SU-DHL-6 (cell line): Measurements from ENCODE around the gene MACIR.

Source experiments
- H2AFZ ChIP-seq: fragments of 200-600 bp; sonication (generic); 2 replicates; pipeline ENCODE4 v1.6.1; 2014; ENCODE audit warnings: low read depth, mild to moderate bottlenecking, moderate library complexity, mixed read lengths, antibody characterized with exemption, low read length; ENCODE audit not compliant: severe bottlenecking
- H3F3A ChIP-seq: fragments of 200-600 bp; shearing (Covaris generic); 2 replicates; pipeline ENCODE4 v1.6.0; 2016; ENCODE audit warnings: antibody characterized with exemption, mild to moderate bottlenecking; ENCODE audit not compliant: insufficient read depth
- H3K27ac ChIP-seq: fragments of 200-600 bp; sonication (generic); 2 replicates; pipeline ENCODE4 v1.5.1; 2016; ENCODE audit warnings: low read depth, mild to moderate bottlenecking, low read length, moderate library complexity, mixed read lengths
- H3K27me3 ChIP-seq: fragments of 200-600 bp; sonication (generic), shearing (Covaris generic); 2 replicates; pipeline ENCODE4 v1.6.0; 2014; ENCODE audit warnings: mild to moderate bottlenecking, low read length
- H3K36me3 ChIP-seq: fragments of 200-600 bp; sonication (generic); 2 replicates; pipeline ENCODE4 v1.6.1; 2014; ENCODE audit warnings: mild to moderate bottlenecking, low read length, mixed read lengths
- H3K4me2 ChIP-seq: fragments of 300-600, 200-600 bp; shearing (Covaris generic), sonication (generic); 2 replicates; pipeline ENCODE4 v1.6.0; 2014; ENCODE audit warnings: low read length, low read depth, mild to moderate bottlenecking; ENCODE audit not compliant: poor library complexity, severe bottlenecking
- H3K4me3 ChIP-seq: fragments of 200-600 bp; sonication (generic); 2 replicates; pipeline ENCODE4 v1.5.1; 2014; ENCODE audit warnings: antibody characterized with exemption, low read length, mild to moderate bottlenecking, mixed read lengths; ENCODE audit not compliant: insufficient read depth, poor library complexity, severe bottlenecking
- H3K79me2 ChIP-seq: fragments of 200-600 bp; sonication (generic); 2 replicates; pipeline ENCODE4 v1.6.1; 2014; ENCODE audit warnings: mild to moderate bottlenecking, low read length, moderate library complexity; ENCODE audit not compliant: insufficient read depth
- H3K9ac ChIP-seq: fragments of 200-600 bp; sonication (generic); 2 replicates; pipeline ENCODE4 v1.7.0; 2014; ENCODE audit warnings: mild to moderate bottlenecking, low read length
- H3K9me2 ChIP-seq: fragments of 200-600 bp; sonication (generic); replicated peaks from 2 replicates; pipeline ENCODE4 v1.6.1; 2014; ENCODE audit warnings: low read length; ENCODE audit not compliant: insufficient read depth
- H3K9me3 ChIP-seq: fragments of 200-600 bp; sonication (generic); 2 replicates; pipeline ENCODE4 v1.6.1; 2014; ENCODE audit warnings: low read length, mixed read lengths; ENCODE audit not compliant: insufficient read depth
- H4K20me1 ChIP-seq: fragments of 200-600 bp; sonication (generic); 2 replicates; pipeline ENCODE4 v1.6.1; 2014; ENCODE audit warnings: low read depth, mild to moderate bottlenecking, antibody characterized with exemption, low read length, moderate library complexity, mixed read lengths
- CTCF ChIP-seq: fragments of 200-600 bp; sonication (generic); IDR thresholded peaks from one replicate; pipeline ENCODE4 v1.5.1; 2017; ENCODE audit warnings: antibody characterized with exemption, mild to moderate bottlenecking, low read length, moderate library complexity; ENCODE audit not compliant: insufficient read depth, poor library complexity, severe bottlenecking
- EZH2phosphoT487 ChIP-seq: fragments of 200-600 bp; sonication (generic), shearing (Covaris generic); conservative IDR thresholded peaks from 2 replicates; pipeline ENCODE4 v1.6.1; 2018; ENCODE audit warnings: mild to moderate bottlenecking, antibody characterized with exemption, low read length, moderate library complexity, mixed read lengths

The MACIR gene

GRCh38 chr5:103259705-103260355, 1.3 kb downstream of the MACIR start:
- H3K79me2 ChIP-seq: peaks cover 47% of the 10 kb centered on the region
- no peaks in the 10 kb centered on the region for H3K36me3 ChIP-seq
- H4K20me1 ChIP-seq: peaks cover 34% of the 10 kb centered on the region
- H3K27me3 ChIP-seq: no peaks in the 10 kb centered on the region
- no peaks in the 10 kb centered on the region for H3K9me2 ChIP-seq
- TF ChIP-seq EZH2phosphoT487 (no peak), CTCF (no peak)
- H3K9me3 ChIP-seq: no peaks in the 10 kb centered on the region
- H3K27ac ChIP-seq: no peak overlapping the region
- H2AFZ ChIP-seq: peak overlapping the region; percentile 64
- peak overlapping the region; percentile 80 for H3K9ac ChIP-seq
- H3F3A ChIP-seq: no peaks in the 10 kb centered on the region
- peak overlapping the region; percentile 52 for H3K4me2 ChIP-seq
- peak overlapping the region; percentile 67 for H3K4me3 ChIP-seq

- no peak overlapping the region for H3K4me3 ChIP-seq
- H3K9me3 ChIP-seq: no peaks in the 10 kb centered on the region
- H3K9me2 ChIP-seq: no peaks in the 10 kb centered on the region
- no peaks in the 10 kb centered on the region for H3K27me3 ChIP-seq
- H4K20me1 ChIP-seq: peaks cover 34% of the 10 kb centered on the region
- no peak overlapping the region for H2AFZ ChIP-seq
- H3K4me2 ChIP-seq: peak overlapping the region; percentile 52
- H3K36me3 ChIP-seq: no peaks in the 10 kb centered on the region
- TF ChIP-seq CTCF (no peak), EZH2phosphoT487 (no peak)
- H3K9ac ChIP-seq: no peak overlapping the region
- H3K27ac ChIP-seq: no peak overlapping the region
- no peaks in the 10 kb centered on the region for H3F3A ChIP-seq
- H3K79me2 ChIP-seq: peaks cover 55% of the 10 kb centered on the region
Measured at GRCh38 chr5:103260951-103261350, 2.4 kb downstream of the MACIR start.

GRCh38 chr5:103262422-103262871, 3.9 kb downstream of the MACIR start:
- H3K4me2 ChIP-seq: no peak overlapping the region
- no peak overlapping the region for H3K9ac ChIP-seq
- H3K36me3 ChIP-seq: peaks cover 5% of the 10 kb centered on the region; the same call in 1 of the 2 replicates
- H3K79me2 ChIP-seq: peaks cover 62% of the 10 kb centered on the region
- H3K9me3 ChIP-seq: no peaks in the 10 kb centered on the region
- no peak overlapping the region for H3K27ac ChIP-seq
- peaks cover 34% of the 10 kb centered on the region for H4K20me1 ChIP-seq
- TF ChIP-seq CTCF (no peak), EZH2phosphoT487 (no peak)
- H3K4me3 ChIP-seq: no peak overlapping the region
- no peaks in the 10 kb centered on the region for H3K9me2 ChIP-seq
- no peak overlapping the region for H2AFZ ChIP-seq
- H3F3A ChIP-seq: no peaks in the 10 kb centered on the region
- H3K27me3 ChIP-seq: no peaks in the 10 kb centered on the region
